ENCODE results near the gene CES2. TPM values are rescaled to one million over a fixed set of nuclear protein-coding genes. Genes with fewer than 3 reads are reported as not detected.

CES2 gene
- total and polyA plus RNA-seq, 8 donors, result 16.9 to 893 (median 37.8) TPM

GRCh38 chr16:66918355-66918754 is 17.0 kb upstream of the CES2 start:
- Histone ChIP-seq H3K27ac (no peak overlapping the region), H3K4me1 (peaks cover 0 to 44% (median 21%) of the 10 kb centered on the region in 4 donors), H3K36me3 (peaks cover 0 to 8% (median 0%) of the 10 kb centered on the region in 4 donors), H3K27me3 (peaks cover 0 to 23% (median 0%) of the 10 kb centered on the region in 3 donors), H3K4me3 (no peak overlapping the region), H3K9me3 (no peaks in the 10 kb centered on the region)
- no peak for DNase-seq
- 82 to 93% (median 86%) methylated on average over 6 of the region's 6 CpGs for WGBS, 5 donors
- intact Hi-C loops (cut with DNase I; ENCODE audit: low total_unique reads), result no loop called here
- no peak for TF ChIP-seq POLR2AphosphoS5 (IDR thresholded peaks at IDR 0.05)
- TF ChIP-seq EP300 (IDR thresholded peaks at IDR 0.05), result no peak
- TF ChIP-seq, protein P1, sequence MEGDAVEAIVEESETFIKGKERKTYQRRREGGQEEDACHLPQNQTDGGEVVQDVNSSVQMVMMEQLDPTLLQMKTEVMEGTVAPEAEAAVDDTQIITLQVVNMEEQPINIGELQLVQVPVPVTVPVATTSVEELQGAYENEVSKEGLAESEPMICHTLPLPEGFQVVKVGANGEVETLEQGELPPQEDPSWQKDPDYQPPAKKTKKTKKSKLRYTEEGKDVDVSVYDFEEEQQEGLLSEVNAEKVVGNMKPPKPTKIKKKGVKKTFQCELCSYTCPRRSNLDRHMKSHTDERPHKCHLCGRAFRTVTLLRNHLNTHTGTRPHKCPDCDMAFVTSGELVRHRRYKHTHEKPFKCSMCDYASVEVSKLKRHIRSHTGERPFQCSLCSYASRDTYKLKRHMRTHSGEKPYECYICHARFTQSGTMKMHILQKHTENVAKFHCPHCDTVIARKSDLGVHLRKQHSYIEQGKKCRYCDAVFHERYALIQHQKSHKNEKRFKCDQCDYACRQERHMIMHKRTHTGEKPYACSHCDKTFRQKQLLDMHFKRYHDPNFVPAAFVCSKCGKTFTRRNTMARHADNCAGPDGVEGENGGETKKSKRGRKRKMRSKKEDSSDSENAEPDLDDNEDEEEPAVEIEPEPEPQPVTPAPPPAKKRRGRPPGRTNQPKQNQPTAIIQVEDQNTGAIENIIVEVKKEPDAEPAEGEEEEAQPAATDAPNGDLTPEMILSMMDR (IDR thresholded peaks at IDR 0.05), result no peak
- no peak for TF ChIP-seq POLR2A (IDR thresholded peaks at IDR 0.05)

DNA sequence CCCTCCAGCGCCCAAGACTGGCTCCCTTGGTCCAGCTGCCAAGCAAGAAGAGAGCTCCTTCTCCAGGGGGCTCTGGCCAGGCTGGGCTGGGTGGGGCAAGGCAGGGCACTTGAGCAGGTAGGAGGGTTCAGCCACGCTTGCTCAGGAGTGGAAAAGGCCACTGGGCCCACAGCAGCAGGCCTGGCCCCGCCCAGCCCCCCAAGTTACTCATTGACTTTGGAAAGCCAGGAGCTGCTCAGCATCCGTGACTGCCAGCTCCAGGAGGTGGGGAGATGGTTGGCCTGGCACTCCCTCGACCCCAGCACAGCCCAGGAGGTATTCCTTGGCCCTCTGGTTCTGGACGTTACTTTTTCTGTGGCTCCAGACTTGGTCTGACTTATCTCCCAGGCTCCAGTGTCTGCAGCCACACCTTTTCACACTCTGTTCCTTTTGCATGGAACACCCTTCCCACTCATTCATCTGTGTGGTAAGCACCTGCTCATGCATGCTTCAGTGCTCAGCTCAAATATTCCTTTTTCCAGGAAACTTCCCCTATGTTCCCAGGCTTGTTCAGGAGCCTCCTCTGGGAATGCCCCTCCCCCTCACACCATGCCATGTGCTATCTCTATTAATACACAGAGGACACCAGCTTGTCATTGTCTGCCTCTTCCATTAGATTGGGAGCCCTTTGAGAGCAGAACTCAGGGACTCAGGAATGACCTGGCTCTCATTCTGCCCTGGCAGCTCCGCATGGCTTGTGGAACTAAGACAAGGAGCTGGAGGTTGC is 16.3 kb upstream of the CES2 start, which contains the start of gene CDH16:
TSS of gene CDH16 (minus strand) at position 83 of the 766 bp plus-strand sequence. CDS start 820 bp downstream, outside the sequence.
- no peak for DNase-seq
- WGBS, 5 donors, result 54 to 66% (median 56%) methylated on average over 6 to 7 of the region's 7 CpGs
- Histone ChIP-seq H3K4me1 (peaks cover 0 to 50% (median 25%) of the 10 kb centered on the region in 4 donors), H3K27ac (no peak within 1 kb of the TSS), H3K4me3 (no peak within 1 kb of the TSS), H3K36me3 (peaks cover 0 to 8% (median 0%) of the 10 kb centered on the region in 4 donors), H3K9me3 (no peaks in the 10 kb centered on the region), H3K27me3 (peaks cover 0 to 28% (median 4%) of the 10 kb centered on the region in 3 donors)
- intact Hi-C loops (cut with DNase I; ENCODE audit: low total_unique reads), result no loop called here
- TF ChIP-seq POLR2A (IDR thresholded peaks at IDR 0.05) (no peak), POLR2AphosphoS5 (IDR thresholded peaks at IDR 0.05) (no peak), EP300 (IDR thresholded peaks at IDR 0.05) (no peak)
- TF ChIP-seq, protein P1 (IDR thresholded peaks at IDR 0.05), result no peak

DNA sequence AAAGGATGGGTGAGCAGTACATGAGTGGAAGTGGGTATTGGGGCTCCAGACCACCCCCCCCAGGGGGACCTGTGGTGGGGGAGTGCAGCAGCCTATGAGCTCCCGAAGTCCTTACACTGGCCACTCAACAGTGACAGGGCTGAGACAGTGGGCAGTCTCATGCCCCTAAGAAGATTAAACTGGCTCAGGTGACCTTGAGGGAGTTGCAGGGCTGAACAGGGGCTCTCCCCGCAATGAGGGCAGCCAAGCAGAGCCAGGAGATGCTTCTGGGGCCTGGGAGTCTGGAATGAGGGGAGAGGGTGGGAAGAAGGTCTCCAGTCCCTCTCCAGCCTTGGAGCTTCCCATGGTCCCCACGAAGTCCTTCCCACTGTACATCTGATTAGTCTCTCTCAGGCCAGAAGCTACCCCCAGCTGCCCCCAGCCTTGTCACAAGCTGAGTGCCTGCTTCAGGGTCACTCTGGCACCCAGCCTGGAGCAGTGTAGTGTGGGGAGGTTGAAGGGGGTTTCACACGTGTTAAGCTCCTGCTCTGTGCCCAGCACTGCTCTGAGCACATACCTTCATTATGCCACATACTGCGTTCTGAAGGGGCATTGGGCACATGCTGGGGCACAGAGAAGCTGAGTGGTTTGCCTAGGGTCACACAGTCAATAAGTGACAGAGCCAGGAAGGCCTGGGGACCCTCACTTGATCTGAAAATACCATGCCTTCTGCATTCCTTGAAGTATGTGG is 15.6 kb upstream of the CES2 start:
- peaks cover 1 to 56% (median 29%) of the 10 kb centered on the region in 4 donors for H3K4me1 ChIP-seq
- no peaks in the 10 kb centered on the region for H3K9me3 ChIP-seq
- intact Hi-C loops (cut with DNase I; ENCODE audit: low total_unique reads), result no loop called here
- no peak for DNase-seq
- TF ChIP-seq EP300 (IDR thresholded peaks at IDR 0.05) (no peak), POLR2A (IDR thresholded peaks at IDR 0.05) (no peak), POLR2AphosphoS5 (IDR thresholded peaks at IDR 0.05) (no peak)
- TF ChIP-seq, protein P1 (IDR thresholded peaks at IDR 0.05), result no peak
- H3K27me3 ChIP-seq, result peaks cover 0 to 35% (median 11%) of the 10 kb centered on the region in 3 donors
- peaks cover 0 to 8% (median 0%) of the 10 kb centered on the region in 4 donors for H3K36me3 ChIP-seq
- H3K4me3 ChIP-seq, result no peak overlapping the region
- 69 to 83% (median 77%) methylated on average over 3 to 5 of the region's 5 CpGs for WGBS, 5 donors
- no peak overlapping the region for H3K27ac ChIP-seq

DNA sequence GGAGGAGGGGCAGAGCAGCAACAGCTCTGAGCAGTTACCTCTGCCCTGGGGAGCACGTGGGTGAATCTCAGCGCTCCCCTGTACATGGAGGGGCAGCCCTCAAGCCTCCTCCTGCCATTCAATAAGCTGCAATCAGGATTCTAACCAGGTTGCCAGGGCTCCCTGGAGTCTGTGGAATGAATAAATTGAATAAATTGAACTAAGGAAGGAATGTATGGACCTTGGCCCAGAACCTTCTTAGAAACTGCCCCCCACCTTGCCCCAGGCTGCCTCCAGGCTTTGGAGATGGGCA is 15.1 kb upstream of the CES2 start:
- TF ChIP-seq POLR2A (IDR thresholded peaks at IDR 0.05), result no peak
- TF ChIP-seq EP300 (IDR thresholded peaks at IDR 0.05), result no peak
- TF ChIP-seq POLR2AphosphoS5 (IDR thresholded peaks at IDR 0.05), result no peak
- TF ChIP-seq, protein P1 (IDR thresholded peaks at IDR 0.05), result no peak
- Histone ChIP-seq H3K36me3 (peaks cover 0 to 8% (median 0%) of the 10 kb centered on the region in 4 donors), H3K4me3 (no peak overlapping the region), H3K9me3 (no peaks in the 10 kb centered on the region), H3K27me3 (peaks cover 0 to 41% (median 16%) of the 10 kb centered on the region in 3 donors), H3K27ac (no peak overlapping the region), H3K4me1 (peaks cover 6 to 61% (median 34%) of the 10 kb centered on the region in 4 donors)
- WGBS, 5 donors, result 42 to 83% (median 67%) methylated on average over 2 of the region's 2 CpGs
- DNase-seq, result no peak
- intact Hi-C loops (cut with DNase I; ENCODE audit: low total_unique reads), result no loop called here

Measured in stomach (tissue), 9 donors.